Stimulated activated CD4-positive, alpha-beta T cell treated with anti-CD3 and anti-CD28 coated beads, Interleukin-1b, Interleukin-23, amount 100 ng/mL, for 48 hours (primary cell): Measurements from ENCODE around the gene GORASP1.

Source experiments
- DNase-seq: peaks from one replicate; pipeline ENCODE4 v3.0.0-alpha.2; 2020

GORASP1 gene

GRCh38 chr3:39124876-39125840 lies 17.7 kb upstream of the GORASP1 start:
- no peak for DNase-seq

DNA sequence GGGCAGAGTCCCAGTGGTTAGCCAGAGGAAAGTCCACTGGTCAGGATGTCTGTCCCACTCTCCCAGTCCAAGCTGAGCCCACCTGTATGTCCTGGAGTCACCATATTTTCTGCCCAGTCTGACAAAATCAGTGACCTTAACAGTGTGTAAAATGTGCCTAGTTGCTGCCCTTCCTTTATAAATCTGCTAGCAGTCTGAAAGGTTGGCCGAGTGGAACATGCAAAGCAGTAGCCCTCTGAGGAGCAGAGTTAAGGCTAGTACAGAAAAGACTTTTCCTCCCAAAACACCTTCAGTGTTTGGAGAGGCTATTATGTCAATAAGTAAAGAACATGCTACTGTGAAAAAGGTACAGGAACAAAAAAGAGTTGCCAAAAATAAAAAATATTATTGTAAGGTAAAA lies 15.4 kb upstream of the GORASP1 start:
- no peak for DNase-seq

- no peak for DNase-seq
Measured at GRCh38 chr3:39121621-39122020, 14.2 kb upstream of the GORASP1 start.

GRCh38 chr3:39118931-39119660 lies 11.7 kb upstream of the GORASP1 start:
- no peak for DNase-seq

GRCh38 chr3:39118079-39118478 lies 10.7 kb upstream of the GORASP1 start:
- no peak for DNase-seq

GRCh38 chr3:39115870-39116269 lies 8.4 kb upstream of the GORASP1 start:
- DNase-seq: no peak

DNA sequence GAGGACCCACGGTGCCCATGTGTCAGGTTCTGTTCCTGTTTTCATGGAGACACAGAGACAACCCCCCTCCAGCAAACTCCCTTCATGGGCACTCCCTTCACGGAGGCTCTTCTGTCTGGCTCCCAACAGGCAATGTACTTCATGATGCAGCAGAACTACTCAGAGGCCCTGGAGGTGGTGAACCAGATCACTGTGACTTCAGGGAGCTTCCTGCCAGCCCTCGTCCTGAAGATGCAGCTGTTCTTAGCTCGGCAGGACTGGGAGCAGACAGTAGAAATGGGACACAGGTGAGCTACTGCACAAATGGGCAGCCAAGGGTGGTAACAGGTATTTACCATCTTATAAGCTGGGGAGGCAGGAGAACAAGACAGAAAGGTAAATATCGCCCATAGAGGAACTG lies 7.0 kb upstream of the GORASP1 start:
- no peak for DNase-seq

- no peak for DNase-seq
Measured at GRCh38 chr3:39113291-39113690, 5.9 kb upstream of the GORASP1 start.

DNA sequence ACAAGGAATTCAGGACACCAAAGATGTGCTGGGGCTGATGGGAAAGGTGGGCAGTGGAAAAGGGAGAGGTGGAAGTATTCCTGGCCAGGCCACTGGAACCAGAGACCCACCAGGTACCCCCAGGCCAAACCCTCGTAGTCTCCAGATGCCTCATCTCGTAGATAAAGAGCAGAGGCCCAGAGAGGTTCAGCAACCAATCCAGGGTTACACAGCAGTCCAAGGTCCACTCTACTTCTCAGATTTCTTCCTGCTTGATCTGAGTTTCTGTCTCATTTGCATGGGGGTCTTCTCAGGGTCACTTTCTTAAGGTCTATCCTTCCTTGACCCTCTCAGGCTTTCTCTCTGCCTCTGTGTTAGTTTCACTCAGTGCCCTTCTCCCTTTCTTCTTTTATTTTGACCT lies 5.1 kb upstream of the GORASP1 start:
- no peak for DNase-seq

- DNase-seq: no peak
Measured at GRCh38 chr3:39112113-39112512, 4.7 kb upstream of the GORASP1 start.

DNA sequence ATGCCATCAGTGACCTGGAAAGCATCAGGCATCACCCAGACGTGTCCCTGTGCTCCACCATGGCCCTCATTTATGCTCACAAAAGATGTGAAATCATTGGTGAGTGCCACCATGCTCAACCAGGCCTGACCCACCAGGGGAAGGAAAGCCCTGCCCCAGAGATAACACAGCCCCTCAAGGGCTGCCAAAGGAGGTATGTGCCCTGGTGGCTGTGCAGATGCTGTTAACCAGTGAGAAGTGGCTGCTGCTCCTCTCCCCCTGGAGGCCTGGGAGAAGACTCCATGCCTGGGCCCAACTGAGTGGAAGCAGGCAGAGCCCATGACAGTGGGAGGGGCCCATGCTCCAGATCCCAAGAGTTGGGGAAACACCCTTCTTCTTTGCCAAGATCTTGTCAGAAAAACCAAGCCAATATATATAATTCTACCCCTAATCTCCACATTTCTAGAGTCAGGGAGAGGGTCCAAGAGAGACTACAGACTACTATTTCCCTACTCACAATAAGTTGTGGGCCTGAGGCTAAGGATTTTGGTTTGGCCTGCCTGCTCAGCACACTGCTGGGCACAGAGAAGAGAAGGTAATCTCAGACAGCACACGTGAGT lies 2.7 kb upstream of the GORASP1 start:
- DNase-seq: no peak

GRCh38 chr3:39109086-39109485 lies 1.7 kb upstream of the GORASP1 start:
- DNase-seq: no peak

DNA sequence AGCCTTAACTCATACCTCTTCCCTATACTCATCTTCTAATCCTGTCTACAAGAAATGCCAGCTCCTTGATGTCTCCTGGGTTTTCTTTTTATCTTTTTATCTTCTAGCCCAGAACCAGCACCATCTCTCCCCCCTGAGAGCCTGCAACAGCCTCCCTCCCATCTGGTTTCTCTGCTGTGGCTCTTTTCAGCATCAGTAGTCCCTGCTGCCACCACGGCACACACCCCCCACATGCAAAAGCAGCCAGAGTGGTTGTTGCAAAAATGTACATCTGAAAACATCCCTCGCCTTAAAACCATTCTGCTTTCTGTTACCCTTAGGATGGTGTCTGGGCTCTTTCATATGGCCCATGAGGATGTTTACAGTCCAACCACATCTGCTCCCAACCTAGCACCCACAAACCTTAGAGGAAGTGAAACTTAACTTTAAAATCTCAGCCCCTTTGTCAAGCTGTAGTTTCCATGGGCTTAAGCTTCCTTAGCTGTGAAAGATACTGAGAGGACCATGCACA lies 828 bp upstream of the GORASP1 start:
- no peak for DNase-seq

GRCh38 chr3:39106851-39107387 lies 508 bp downstream of the GORASP1 start:
- no peak for DNase-seq

- DNase-seq: no peak
Measured at GRCh38 chr3:39106281-39106811, 1.1 kb downstream of the GORASP1 start.

DNA sequence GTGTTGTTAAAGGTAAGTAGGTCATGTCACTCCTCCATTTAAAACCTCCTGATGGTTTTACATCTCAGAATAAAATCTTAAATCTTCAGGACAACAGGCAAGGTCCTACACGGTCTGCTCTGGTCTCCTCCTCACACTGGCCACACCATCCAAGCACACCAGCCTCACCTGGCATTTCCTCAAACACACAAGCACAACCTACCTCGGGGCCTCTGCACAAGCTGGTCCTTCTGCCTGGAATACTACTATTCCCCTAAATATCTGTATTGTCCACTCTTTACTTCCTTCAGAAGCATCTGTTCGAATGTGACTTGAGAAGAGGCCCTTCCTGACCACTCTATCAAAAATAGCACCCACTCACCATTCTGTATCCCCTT lies 1.8 kb downstream of the GORASP1 start:
- DNase-seq: no peak

GRCh38 chr3:39104961-39105686 lies 2.3 kb downstream of the GORASP1 start:
- DNase-seq: no peak

- DNase-seq: no peak
Measured at GRCh38 chr3:39103791-39104552, 3.5 kb downstream of the GORASP1 start.

DNA sequence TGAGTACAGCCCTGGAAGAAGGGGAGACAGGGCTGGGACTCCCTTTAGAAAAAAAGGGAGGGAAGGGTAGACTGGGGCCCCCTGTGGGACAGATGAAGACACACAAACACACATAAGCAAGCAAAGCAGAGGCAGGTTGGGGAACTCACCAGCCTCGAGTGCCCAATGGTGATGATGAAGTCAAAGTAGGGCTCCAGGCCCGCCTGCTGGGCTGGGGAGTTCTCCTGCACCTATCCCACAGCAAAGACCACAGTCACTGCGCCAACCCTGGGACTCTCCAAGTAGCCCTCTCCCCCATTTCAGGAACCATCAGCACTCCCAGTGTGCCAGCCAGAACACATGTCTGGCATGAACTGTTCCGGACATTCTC lies 4.1 kb downstream of the GORASP1 start:
- no peak for DNase-seq

GRCh38 chr3:39102504-39103323 lies 4.7 kb downstream of the GORASP1 start:
- no peak for DNase-seq
